ENCODE measurements around the gene TRIM56. TPM values are rescaled to one million over a fixed set of nuclear protein-coding genes. Genes with fewer than 3 reads are reported as not detected.
"Not testable (repeated sequence)": the region's sequence is repeated elsewhere in the genome, so short reads cannot be mapped to it uniquely, and the experiment has no call there.

The TRIM56 gene
- total RNA-seq, 1 donor from 2014 or later: 22.2 TPM

- peaks cover 3% of the 10 kb centered on the region for H3K27me3 Mint-ChIP-seq
- H3K9me3 Mint-ChIP-seq: no peaks in the 10 kb centered on the region
- peaks cover 4% of the 10 kb centered on the region for H3K4me1 Mint-ChIP-seq (ENCODE audit: unreplicated experiment)
- H3K4me3 Mint-ChIP-seq: no peak overlapping the region
- TF ChIP-seq, protein P1, sequence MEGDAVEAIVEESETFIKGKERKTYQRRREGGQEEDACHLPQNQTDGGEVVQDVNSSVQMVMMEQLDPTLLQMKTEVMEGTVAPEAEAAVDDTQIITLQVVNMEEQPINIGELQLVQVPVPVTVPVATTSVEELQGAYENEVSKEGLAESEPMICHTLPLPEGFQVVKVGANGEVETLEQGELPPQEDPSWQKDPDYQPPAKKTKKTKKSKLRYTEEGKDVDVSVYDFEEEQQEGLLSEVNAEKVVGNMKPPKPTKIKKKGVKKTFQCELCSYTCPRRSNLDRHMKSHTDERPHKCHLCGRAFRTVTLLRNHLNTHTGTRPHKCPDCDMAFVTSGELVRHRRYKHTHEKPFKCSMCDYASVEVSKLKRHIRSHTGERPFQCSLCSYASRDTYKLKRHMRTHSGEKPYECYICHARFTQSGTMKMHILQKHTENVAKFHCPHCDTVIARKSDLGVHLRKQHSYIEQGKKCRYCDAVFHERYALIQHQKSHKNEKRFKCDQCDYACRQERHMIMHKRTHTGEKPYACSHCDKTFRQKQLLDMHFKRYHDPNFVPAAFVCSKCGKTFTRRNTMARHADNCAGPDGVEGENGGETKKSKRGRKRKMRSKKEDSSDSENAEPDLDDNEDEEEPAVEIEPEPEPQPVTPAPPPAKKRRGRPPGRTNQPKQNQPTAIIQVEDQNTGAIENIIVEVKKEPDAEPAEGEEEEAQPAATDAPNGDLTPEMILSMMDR (conservative IDR thresholded peaks at IDR 0.05): no peak
- H3K36me3 Mint-ChIP-seq: no peaks in the 10 kb centered on the region
- DNase-seq (ENCODE audit: extremely low spot score, unreplicated experiment): no peak
- no peak overlapping the region for H3K27ac Mint-ChIP-seq
These were observed 16.7 kb downstream of the TRIM56 start for GRCh38 chr7:101102026-101102425.

GRCh38 chr7:101103701-101104100, 18.4 kb downstream of the TRIM56 start:
- H3K27me3 Mint-ChIP-seq; H3K27ac Mint-ChIP-seq; H3K36me3 Mint-ChIP-seq; DNase-seq (ENCODE audit: extremely low spot score, unreplicated experiment); H3K9me3 Mint-ChIP-seq; H3K4me3 Mint-ChIP-seq; H3K4me1 Mint-ChIP-seq (ENCODE audit: unreplicated experiment): not testable (repeated sequence)

DNA sequence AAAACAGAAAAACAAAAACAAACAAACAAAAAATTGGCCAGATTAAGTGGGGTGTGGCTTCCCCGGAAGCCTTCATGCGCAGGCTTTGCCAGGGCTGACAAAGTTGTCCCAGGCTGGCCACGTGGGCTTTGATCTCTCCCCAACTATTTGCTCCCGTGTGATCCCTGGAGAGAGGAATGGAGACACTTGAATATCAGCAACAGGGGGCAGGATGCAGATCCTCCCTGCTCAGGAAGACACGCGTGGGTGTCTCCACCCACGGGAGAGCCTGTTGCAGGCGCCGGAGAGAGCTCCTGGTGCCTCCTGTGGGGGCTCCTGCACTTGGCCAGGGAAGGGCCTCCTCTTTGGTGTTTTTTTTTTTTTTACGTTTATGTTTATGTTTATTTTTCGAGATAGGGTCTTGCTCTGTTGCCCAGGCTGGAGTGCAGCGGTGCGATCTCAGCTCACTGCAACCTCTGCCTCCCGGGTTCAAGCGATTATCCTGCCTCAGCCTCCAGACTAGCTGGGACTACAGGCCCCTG, 19.0 kb downstream of the TRIM56 start:
- Mint-ChIP-seq H3K36me3 (no peaks in the 10 kb centered on the region), H3K9me3 (no peaks in the 10 kb centered on the region)

DNA sequence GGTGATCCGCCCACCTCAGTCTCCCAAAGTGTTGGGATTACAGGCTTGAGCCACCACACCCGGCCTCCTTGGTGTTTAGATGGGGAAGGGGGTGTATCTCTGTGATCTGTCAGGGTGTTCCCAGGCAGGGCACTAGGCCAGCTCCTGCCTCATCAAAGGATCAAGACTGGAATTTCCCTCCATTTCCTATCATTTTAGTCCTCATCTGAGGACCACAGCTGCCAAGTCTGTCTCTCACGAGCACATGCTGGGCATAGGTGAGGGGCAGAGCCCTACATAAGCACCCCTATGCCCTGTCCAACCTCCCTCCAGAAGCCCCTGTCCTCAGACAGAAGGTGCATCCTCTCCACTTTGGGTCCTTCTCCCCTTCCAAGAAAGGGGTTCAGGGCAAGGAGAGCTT, 19.5 kb downstream of the TRIM56 start:
- Mint-ChIP-seq H3K4me3 (no peak overlapping the region), H3K36me3 (no peaks in the 10 kb centered on the region), H3K27me3 (peaks cover 5% of the 10 kb centered on the region), H3K4me1 (ENCODE audit: unreplicated experiment) (peaks cover 4% of the 10 kb centered on the region), H3K9me3 (no peaks in the 10 kb centered on the region), H3K27ac (no peak overlapping the region)
- no peak for DNase-seq (ENCODE audit: extremely low spot score, unreplicated experiment)
- TF ChIP-seq, protein P1 (conservative IDR thresholded peaks at IDR 0.05): no peak

More for the DNA sequence above, 19.0 kb downstream of the TRIM56 start:
- TF ChIP-seq, protein P1 (conservative IDR thresholded peaks at IDR 0.05): no peak
- Mint-ChIP-seq H3K27me3 (peaks cover 5% of the 10 kb centered on the region), H3K4me3 (no peak overlapping the region), H3K27ac (no peak overlapping the region), H3K4me1 (ENCODE audit: unreplicated experiment) (peaks cover 4% of the 10 kb centered on the region)
- no peak for DNase-seq (ENCODE audit: extremely low spot score, unreplicated experiment)

- H3K4me3 Mint-ChIP-seq; H3K9me3 Mint-ChIP-seq; H3K4me1 Mint-ChIP-seq (ENCODE audit: unreplicated experiment); H3K27ac Mint-ChIP-seq; H3K27me3 Mint-ChIP-seq; DNase-seq (ENCODE audit: extremely low spot score, unreplicated experiment); H3K36me3 Mint-ChIP-seq: not testable (repeated sequence)
These were observed 20.0 kb downstream of the TRIM56 start for GRCh38 chr7:101105248-101105647.

- TF ChIP-seq, protein P1 (conservative IDR thresholded peaks at IDR 0.05): no peak
- H3K36me3 Mint-ChIP-seq: no peaks in the 10 kb centered on the region
- H3K9me3 Mint-ChIP-seq: no peaks in the 10 kb centered on the region
- H3K27ac Mint-ChIP-seq: no peak overlapping the region
- H3K27me3 Mint-ChIP-seq: peaks cover 5% of the 10 kb centered on the region
- no peak for DNase-seq (ENCODE audit: extremely low spot score, unreplicated experiment)
- no peaks in the 10 kb centered on the region for H3K4me1 Mint-ChIP-seq (ENCODE audit: unreplicated experiment)
- no peak overlapping the region for H3K4me3 Mint-ChIP-seq
These were observed 21.1 kb downstream of the TRIM56 start for GRCh38 chr7:101106386-101106785.

GRCh38 chr7:101108330-101108857, 23.1 kb downstream of the TRIM56 start:
- Mint-ChIP-seq H3K4me1 (ENCODE audit: unreplicated experiment) (no peaks in the 10 kb centered on the region), H3K4me3 (no peak overlapping the region), H3K27ac (no peak overlapping the region), H3K9me3 (no peaks in the 10 kb centered on the region), H3K36me3 (no peaks in the 10 kb centered on the region), H3K27me3 (peaks cover 5% of the 10 kb centered on the region)
- no peak for DNase-seq (ENCODE audit: extremely low spot score, unreplicated experiment)
- TF ChIP-seq, protein P1 (conservative IDR thresholded peaks at IDR 0.05): no peak

Data from type B pancreatic cell (in vitro differentiated cells).